HG03565 (cell line): ENCODE data around the gene MEGF11.
"Not testable (repeated sequence)": the region's sequence is repeated elsewhere in the genome, so short reads cannot be mapped to it uniquely, and the experiment has no call there.

Source experiments
- ATAC-seq: cut with Tn5 transposase; IDR thresholded peaks from one replicate; pipeline ENCODE4 v1.9.1; 2021; ENCODE audit warnings: mild to moderate bottlenecking, moderate library complexity; ENCODE audit not compliant: unreplicated experiment

Gene MEGF11

GRCh38 chr15:65981837-65982626 lies 271.5 kb downstream of the MEGF11 start:
- ATAC-seq: no peak

GRCh38 chr15:65980824-65981456 lies 272.6 kb downstream of the MEGF11 start:
- ATAC-seq: no peak

GRCh38 chr15:65979837-65980236 lies 273.7 kb downstream of the MEGF11 start:
- ATAC-seq: no peak

- ATAC-seq: no peak
These were observed 274.2 kb downstream of the MEGF11 start for GRCh38 chr15:65979316-65979715.

DNA sequence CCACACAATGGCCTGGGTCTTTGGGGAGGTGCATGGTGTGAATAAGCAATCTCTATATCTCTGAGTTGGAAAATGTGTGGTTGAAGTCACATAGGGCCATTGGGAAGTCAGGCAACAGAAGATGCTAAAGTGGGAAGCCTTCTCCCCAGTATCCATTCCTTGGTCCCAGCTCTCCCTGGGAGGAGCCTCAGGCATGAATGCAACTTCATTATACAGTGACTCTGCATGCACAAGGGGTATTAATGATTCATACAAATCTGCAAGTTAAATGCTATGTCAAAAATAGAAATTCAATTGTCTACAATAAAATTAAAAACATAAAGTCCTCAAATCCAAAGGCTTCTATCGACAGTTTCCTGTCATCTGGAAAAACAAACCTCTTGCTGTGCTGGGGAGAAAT lies 275.4 kb downstream of the MEGF11 start:
- ATAC-seq: no peak

DNA sequence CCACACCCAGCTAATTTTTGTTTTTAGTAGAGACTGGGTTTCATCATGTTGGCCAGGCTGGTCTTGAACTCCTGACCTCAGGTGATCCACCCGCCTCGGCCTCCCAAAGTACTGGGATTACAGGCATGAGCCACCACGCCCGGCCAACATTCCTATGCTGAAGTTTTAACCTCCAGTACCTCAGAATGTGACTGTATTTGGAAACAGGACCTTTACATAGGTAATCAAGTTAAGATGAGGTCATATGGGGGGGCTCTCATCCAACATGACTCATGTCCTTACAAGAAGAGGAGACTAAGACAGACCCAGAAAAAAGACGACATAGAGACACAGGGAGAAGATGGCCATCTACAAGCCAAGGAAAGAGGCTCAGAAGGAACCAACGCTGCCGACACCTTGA lies 277.4 kb downstream of the MEGF11 start:
- not testable (repeated sequence) for ATAC-seq

GRCh38 chr15:65971741-65971995 lies 281.9 kb downstream of the MEGF11 start:
- no peak for ATAC-seq

DNA sequence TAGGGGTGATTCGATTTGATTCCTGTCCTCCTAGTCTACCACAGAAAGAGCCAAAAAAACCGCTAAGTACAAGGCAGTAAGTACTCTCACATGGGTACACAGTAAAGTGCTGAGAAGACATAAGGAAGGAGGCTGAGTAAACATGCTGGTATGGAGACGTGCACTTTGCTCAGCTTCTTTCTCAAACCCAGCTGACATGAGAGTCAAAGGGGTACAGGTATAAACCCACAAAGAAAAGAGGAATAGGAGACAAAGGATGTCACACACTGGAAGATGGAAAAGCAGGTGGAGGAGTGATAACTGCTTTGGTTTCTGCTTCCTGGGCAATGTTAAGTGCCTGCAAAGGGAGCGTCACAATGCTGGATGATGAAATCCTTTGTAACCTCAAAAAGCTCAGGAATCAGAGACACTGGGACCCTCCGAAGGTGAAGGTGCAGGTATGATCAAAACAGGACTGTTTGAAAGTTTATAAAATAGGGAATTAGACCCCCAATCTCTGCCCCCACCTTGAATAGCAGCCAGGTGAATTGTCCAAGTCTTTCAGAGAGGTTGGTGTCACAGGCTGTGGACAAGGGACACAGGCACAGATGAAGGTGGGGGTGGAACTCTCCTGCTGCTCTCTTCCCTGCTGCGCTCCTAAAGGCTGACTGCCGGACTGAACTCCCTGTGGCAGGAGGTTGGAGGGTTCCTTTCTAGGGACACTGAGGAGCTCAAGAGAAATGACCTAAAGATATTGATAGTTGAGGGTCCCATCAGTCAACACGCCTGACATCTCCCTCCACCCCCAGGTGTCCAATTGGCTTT lies 282.4 kb downstream of the MEGF11 start:
- ATAC-seq: no peak

DNA sequence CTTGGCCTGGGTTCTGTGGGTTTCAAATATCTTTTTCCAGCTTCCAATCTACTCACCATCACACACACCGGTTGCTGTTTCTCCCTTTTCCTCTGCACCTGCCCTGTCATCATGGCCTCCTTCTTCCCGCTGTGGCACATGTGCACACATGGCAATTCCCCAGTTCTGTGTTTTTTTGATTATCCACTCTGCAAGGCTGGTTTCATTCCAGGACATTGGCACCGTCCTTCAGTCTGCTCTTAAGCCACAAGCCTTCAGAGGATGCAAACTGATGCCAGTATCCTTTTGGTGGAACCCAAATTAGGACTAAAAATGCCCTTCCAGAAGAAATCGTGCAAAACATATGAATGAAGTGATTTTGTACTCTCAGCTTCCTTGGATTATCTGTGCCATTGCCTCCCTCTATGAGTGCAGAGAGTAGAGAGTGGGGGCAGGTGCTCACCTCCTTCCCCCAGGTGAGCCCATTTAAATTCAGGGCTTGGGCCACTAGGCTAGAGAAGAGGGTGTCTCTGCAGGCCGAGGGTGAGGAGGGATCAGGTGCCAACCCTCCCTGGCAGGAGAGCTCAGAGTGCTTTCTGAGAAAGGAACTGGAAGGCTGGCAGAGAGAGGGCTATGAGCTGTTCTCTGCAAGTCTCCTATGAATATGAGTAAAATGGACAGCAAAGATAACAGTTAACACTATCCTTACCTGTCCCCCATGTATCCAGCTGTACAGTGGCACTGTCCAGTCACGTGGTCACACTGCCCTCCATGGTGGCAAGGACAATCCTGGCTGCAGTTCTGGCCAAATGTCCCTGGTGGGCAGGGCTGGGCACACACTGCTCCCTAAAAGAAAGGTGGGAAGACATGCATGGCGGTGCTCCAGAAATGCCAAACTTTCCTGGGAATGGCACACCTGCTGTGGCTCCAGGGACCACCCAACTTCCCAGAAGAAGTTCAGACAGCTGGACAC lies 283.4 kb downstream of the MEGF11 start:
- ATAC-seq: no peak

DNA sequence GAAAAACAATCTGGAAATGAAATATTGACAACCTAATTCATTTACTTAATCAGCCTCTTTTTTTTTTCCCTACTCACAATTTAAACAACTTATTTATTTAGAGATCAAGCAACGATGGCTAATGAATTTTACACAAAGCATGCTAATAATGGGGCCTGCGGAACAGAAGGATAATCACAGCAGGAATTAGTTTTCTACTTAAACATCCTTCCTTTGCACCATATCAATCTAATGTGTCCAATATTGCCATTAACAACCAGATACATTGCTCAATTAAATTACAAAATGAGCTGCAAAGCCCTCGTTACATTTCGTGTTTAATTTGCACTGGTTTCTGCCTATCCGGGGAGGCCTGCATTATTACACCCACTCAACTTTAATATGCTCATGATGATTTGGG lies 285.0 kb downstream of the MEGF11 start:
- no peak for ATAC-seq

GRCh38 chr15:65964792-65965433 lies 288.6 kb downstream of the MEGF11 start:
- ATAC-seq: no peak

GRCh38 chr15:65963911-65964482 lies 289.6 kb downstream of the MEGF11 start:
- no peak for ATAC-seq

DNA sequence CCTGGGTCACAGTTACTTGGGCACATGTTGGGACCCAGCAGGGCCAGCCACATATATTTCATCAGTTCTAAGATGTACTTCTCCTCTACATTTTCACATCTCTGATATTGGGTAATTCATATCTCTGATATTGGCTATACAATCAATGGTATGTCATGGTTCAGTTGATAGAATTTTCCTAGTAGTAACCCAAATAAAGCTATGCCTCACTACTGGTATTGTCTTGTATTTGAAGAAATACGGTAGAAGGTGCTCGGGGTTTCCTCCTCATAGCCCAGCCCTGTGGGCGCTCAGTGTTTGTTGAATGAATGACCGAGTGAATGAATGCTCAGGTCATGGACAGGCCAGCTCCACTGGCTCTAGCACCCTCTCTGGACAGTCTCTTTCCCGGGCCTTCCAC lies 290.2 kb downstream of the MEGF11 start:
- ATAC-seq: no peak

DNA sequence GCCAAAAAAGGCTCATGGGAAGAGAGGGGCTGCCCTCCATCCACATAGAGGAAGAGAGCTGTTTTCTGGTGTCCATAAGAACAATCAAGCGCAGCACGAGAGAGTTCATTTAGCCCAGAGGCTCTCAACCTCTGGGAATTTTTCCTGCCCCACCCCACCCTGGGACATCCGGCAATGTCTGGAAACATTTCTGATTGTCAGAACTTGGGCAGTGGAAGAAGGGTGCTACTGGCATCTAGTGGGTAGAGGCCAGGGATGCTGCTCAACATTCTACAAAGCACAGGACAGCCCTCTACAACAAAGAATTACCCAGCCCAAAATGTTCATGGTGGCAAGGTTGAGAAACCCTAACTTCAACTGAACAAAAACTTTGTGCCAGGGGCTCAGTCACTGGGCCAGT lies 291.4 kb downstream of the MEGF11 start:
- no peak for ATAC-seq

- no peak for ATAC-seq
These were observed 293.0 kb downstream of the MEGF11 start for GRCh38 chr15:65960586-65960985.

GRCh38 chr15:65958835-65959234 lies 294.7 kb downstream of the MEGF11 start:
- ATAC-seq: no peak

DNA sequence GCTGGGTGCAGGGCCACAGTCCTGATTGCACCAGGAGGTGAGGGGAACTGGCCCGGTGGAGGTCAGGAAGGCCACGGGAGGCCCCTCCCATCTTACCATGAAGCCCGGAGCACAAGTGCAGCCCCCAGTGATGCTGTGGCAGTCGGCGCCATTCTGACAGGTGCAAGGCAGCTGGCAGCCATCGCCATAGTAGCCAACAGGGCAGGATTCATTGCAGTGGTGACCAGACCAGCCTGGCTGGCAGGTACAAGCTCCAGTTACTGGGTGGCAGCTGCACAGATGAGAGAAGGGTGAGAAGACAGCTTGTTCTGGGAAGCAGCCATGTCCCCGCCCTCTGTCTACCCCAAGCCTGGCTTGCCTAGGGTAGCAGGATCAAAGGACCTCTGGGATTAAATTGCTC lies 296.1 kb downstream of the MEGF11 start:
- ATAC-seq: no peak

- ATAC-seq: no peak
These were observed 296.7 kb downstream of the MEGF11 start for GRCh38 chr15:65956899-65957298.

DNA sequence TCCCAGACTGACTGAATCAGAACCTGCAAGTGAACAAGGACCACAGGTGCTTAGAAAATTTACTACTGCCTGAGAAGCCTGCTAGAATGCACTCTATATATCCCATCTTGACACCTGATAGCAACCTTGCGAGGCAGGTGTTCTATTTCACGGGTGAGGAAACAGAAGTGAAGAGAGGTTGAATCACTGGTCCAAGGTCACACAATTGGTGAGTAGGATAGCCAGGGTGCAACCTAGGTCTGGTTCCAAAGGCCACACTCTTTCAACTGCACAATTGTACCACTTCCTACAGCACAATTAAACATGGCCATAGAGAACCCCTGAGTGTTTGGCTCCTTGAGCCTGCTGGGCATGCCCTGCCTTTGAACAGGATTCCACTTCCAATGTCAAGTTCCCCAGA lies 297.2 kb downstream of the MEGF11 start:
- no peak for ATAC-seq

DNA sequence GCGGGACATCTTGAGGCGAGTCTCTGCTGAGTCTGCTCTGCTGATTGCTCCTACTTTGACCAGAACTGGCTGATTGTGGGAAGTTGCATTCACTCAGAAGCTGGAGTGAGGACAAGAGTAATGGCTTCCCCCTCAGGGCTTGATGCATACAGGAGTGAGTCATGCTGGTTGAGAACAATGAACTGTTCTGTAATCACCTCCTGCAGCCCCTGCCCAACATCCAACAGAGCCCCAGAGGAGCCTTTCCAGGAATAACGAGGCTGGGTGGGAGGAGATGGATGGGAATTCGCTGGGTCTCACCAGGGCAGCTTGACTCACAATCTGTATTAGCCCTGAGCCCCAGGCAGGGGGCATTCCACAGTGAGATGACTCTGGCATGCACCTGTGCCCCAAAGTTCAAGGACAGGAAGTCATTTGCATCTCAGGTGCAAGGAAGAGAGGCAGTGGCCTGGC lies 299.2 kb downstream of the MEGF11 start:
- ATAC-seq: no peak
